ENCODE measurements around the gene DCAF11. TPM values are rescaled to one million over a fixed set of nuclear protein-coding genes. Genes with fewer than 3 reads are reported as not detected.

The DCAF11 gene
- total and polyA plus RNA-seq, 2 of the 8 experiments (the other 6 are each of a cell fraction or from before 2014, with no cell fraction given) = 60.4 to 63.6 TPM

DNA sequence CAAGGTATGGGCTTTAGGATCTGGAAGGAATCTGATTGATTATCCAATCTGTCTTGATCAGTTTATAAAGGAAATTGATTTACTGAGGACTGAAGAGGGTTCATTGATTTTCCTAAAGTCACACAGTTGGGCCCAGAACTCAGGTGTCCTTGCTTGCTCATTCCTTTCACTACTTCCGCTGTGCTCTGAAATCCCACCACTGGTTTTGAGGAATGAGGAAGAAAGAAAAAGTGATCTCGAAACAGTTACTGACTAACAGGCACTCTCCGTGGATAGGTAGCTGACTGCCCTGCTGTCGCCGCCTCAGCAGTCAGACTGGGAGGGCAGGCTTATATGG lies 15.8 kb downstream of the DCAF11 start, which contains the start of gene FITM1 (continued):
- TF ChIP-seq, protein P1, sequence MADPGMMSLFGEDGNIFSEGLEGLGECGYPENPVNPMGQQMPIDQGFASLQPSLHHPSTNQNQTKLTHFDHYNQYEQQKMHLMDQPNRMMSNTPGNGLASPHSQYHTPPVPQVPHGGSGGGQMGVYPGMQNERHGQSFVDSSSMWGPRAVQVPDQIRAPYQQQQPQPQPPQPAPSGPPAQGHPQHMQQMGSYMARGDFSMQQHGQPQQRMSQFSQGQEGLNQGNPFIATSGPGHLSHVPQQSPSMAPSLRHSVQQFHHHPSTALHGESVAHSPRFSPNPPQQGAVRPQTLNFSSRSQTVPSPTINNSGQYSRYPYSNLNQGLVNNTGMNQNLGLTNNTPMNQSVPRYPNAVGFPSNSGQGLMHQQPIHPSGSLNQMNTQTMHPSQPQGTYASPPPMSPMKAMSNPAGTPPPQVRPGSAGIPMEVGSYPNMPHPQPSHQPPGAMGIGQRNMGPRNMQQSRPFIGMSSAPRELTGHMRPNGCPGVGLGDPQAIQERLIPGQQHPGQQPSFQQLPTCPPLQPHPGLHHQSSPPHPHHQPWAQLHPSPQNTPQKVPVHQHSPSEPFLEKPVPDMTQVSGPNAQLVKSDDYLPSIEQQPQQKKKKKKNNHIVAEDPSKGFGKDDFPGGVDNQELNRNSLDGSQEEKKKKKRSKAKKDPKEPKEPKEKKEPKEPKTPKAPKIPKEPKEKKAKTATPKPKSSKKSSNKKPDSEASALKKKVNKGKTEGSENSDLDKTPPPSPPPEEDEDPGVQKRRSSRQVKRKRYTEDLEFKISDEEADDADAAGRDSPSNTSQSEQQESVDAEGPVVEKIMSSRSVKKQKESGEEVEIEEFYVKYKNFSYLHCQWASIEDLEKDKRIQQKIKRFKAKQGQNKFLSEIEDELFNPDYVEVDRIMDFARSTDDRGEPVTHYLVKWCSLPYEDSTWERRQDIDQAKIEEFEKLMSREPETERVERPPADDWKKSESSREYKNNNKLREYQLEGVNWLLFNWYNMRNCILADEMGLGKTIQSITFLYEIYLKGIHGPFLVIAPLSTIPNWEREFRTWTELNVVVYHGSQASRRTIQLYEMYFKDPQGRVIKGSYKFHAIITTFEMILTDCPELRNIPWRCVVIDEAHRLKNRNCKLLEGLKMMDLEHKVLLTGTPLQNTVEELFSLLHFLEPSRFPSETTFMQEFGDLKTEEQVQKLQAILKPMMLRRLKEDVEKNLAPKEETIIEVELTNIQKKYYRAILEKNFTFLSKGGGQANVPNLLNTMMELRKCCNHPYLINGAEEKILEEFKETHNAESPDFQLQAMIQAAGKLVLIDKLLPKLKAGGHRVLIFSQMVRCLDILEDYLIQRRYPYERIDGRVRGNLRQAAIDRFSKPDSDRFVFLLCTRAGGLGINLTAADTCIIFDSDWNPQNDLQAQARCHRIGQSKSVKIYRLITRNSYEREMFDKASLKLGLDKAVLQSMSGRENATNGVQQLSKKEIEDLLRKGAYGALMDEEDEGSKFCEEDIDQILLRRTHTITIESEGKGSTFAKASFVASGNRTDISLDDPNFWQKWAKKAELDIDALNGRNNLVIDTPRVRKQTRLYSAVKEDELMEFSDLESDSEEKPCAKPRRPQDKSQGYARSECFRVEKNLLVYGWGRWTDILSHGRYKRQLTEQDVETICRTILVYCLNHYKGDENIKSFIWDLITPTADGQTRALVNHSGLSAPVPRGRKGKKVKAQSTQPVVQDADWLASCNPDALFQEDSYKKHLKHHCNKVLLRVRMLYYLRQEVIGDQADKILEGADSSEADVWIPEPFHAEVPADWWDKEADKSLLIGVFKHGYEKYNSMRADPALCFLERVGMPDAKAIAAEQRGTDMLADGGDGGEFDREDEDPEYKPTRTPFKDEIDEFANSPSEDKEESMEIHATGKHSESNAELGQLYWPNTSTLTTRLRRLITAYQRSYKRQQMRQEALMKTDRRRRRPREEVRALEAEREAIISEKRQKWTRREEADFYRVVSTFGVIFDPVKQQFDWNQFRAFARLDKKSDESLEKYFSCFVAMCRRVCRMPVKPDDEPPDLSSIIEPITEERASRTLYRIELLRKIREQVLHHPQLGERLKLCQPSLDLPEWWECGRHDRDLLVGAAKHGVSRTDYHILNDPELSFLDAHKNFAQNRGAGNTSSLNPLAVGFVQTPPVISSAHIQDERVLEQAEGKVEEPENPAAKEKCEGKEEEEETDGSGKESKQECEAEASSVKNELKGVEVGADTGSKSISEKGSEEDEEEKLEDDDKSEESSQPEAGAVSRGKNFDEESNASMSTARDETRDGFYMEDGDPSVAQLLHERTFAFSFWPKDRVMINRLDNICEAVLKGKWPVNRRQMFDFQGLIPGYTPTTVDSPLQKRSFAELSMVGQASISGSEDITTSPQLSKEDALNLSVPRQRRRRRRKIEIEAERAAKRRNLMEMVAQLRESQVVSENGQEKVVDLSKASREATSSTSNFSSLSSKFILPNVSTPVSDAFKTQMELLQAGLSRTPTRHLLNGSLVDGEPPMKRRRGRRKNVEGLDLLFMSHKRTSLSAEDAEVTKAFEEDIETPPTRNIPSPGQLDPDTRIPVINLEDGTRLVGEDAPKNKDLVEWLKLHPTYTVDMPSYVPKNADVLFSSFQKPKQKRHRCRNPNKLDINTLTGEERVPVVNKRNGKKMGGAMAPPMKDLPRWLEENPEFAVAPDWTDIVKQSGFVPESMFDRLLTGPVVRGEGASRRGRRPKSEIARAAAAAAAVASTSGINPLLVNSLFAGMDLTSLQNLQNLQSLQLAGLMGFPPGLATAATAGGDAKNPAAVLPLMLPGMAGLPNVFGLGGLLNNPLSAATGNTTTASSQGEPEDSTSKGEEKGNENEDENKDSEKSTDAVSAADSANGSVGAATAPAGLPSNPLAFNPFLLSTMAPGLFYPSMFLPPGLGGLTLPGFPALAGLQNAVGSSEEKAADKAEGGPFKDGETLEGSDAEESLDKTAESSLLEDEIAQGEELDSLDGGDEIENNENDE (IDR thresholded peaks at IDR 0.05; ENCODE audit: insufficient replicate concordance, low read length) = no peak
- TF ChIP-seq, protein P2, sequence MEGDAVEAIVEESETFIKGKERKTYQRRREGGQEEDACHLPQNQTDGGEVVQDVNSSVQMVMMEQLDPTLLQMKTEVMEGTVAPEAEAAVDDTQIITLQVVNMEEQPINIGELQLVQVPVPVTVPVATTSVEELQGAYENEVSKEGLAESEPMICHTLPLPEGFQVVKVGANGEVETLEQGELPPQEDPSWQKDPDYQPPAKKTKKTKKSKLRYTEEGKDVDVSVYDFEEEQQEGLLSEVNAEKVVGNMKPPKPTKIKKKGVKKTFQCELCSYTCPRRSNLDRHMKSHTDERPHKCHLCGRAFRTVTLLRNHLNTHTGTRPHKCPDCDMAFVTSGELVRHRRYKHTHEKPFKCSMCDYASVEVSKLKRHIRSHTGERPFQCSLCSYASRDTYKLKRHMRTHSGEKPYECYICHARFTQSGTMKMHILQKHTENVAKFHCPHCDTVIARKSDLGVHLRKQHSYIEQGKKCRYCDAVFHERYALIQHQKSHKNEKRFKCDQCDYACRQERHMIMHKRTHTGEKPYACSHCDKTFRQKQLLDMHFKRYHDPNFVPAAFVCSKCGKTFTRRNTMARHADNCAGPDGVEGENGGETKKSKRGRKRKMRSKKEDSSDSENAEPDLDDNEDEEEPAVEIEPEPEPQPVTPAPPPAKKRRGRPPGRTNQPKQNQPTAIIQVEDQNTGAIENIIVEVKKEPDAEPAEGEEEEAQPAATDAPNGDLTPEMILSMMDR (IDR thresholded peaks at IDR 0.05; ENCODE audit: control extremely low read depth in 1 of 3, insufficient read depth in 1 of 3, low read depth in 1 of 3, low read length in 3 of 3) = no peak
- TF ChIP-seq SUZ12 (IDR thresholded peaks at IDR 0.05; ENCODE audit: low read length) (no peak), KDM1A (IDR thresholded peaks at IDR 0.05; ENCODE audit: borderline replicate concordance, low read length) (no peak), FOSL1 (IDR thresholded peaks at IDR 0.05; ENCODE audit: insufficient read depth, low read depth, low read length) (no peak), SIRT6 (IDR thresholded peaks at IDR 0.05; ENCODE audit: low read length) (no peak), JUN (IDR thresholded peaks at IDR 0.05; ENCODE audit: low read depth, low read length) (no peak)

Measured in H1 (cell line).